ENCODE measurements around the gene BLM. TPM values are rescaled to one million over a fixed set of nuclear protein-coding genes. Genes with fewer than 3 reads are reported as not detected.

The BLM gene
- total RNA-seq, 1 donor from 2014 or later, result 44.8 TPM

- H3K4me1 Mint-ChIP-seq, result peaks cover 30% of the 10 kb centered on the region
- H3K27me3 Mint-ChIP-seq (ENCODE audit: low read depth), result no peaks in the 10 kb centered on the region
- DNase-seq (ENCODE audit: low read depth, low spot score), result no peak
- H3K4me3 Mint-ChIP-seq, result no peak overlapping the region
- H3K9me3 Mint-ChIP-seq, result no peaks in the 10 kb centered on the region
- no peaks in the 10 kb centered on the region for H3K36me3 Mint-ChIP-seq (ENCODE audit: low read depth)
- no peak for TF ChIP-seq CTCF (conservative IDR thresholded peaks at IDR 0.05)
- H3K27ac Mint-ChIP-seq (ENCODE audit: unreplicated experiment), result no peak overlapping the region
Measured at GRCh38 chr15:90865702-90866101, 148.6 kb downstream of the BLM start.

Other genes starting within 250 kb of the BLM start
- gene CRTC3, start 187.4 kb upstream of the BLM start, total RNA-seq, result 32.5 and 33.3 TPM in 2 replicates
- gene FURIN, start 151.2 kb downstream of the BLM start, total RNA-seq, result 14.8 and 15.7 TPM in 2 replicates
- 2.8 TPM in 2 replicates for gene FES, start 167.2 kb downstream of the BLM start, total RNA-seq
- gene MAN2A2, start 186.0 kb downstream of the BLM start, total RNA-seq, result 78.0 and 81.6 TPM in 2 replicates
- gene HDDC3, start 215.2 kb downstream of the BLM start, total RNA-seq, result 15.7 and 16.7 TPM in 2 replicates
- 65.4 and 73.8 TPM in 2 replicates for gene UNC45A, start 217.9 kb downstream of the BLM start, total RNA-seq
- 20.6 and 20.9 TPM in 2 replicates for gene RCCD1, start 237.5 kb downstream of the BLM start, total RNA-seq

Measured in neural crest cell (in vitro differentiated cells).